HCT116 (cell line): ENCODE results near the gene SGIP1. TPM values are rescaled to one million over a fixed set of nuclear protein-coding genes. Genes with fewer than 3 reads are reported as not detected.

ENCODE experiments used
- ATAC-seq: fragments of 200-7000 bp; cut with Tn5 transposase; 2 replicates; pipeline ENCODE4 v1.9.1; 2020; ENCODE audit warnings: mild to moderate bottlenecking, moderate library complexity
- BruUV-seq: library from RNA; stranded (reverse); fragments of 400-500 nt; replicated peaks from 2 replicates; lab custom pipeline; 2021; lab: Mats Ljungman, UMichigan
- CTCF ChIA-PET: fragments of 300-600 bp; sonication (Branson Sonifier 250); formaldehyde crosslinking; loops from one replicate; lab custom pipeline; 2021; ENCODE audit warnings: antibody characterized with exemption; lab: Charles Lee
- POLR2A ChIA-PET: fragments of 300-600, 350-600 bp; sonication (Branson Sonifier 250); formaldehyde crosslinking; loops from one replicate; lab custom pipeline; 2021; ENCODE audit warnings: antibody characterized with exemption; lab: Charles Lee
- RAD21 ChIA-PET, 2 experiments: fragments of 300-600 bp; sonication (Branson Sonifier 250); formaldehyde crosslinking; loops; one replicate each; lab custom pipeline; 2023; ENCODE audit warnings: low total read pairs in 2 of 2; ENCODE audit not compliant: uncharacterized antibody in 2 of 2, unreplicated experiment in 2 of 2, low non-redundant PET in 1 of 2; lab: Charles Lee
- DNase-seq: peaks from one replicate; pipeline ENCODE4 v3.0.0-alpha.2; 2010; ENCODE audit warnings: low read depth, low spot score
- H2AFZ ChIP-seq: fragments of 200-600 bp; shearing (Covaris generic), sonication (generic); 2 replicates; pipeline ENCODE4 v1.6.1; 2017; ENCODE audit warnings: low read depth, mixed run types, mixed read lengths, antibody characterized with exemption, low read length; ENCODE audit not compliant: poor library complexity, severe bottlenecking
- H3K27ac ChIP-seq: 2 replicates; pipeline ENCODE4 v1.5.1; 2012; ENCODE audit warnings: low read depth, low read length
- H3K27me3 ChIP-seq: fragments of 200-600 bp; sonication (generic); 2 replicates; pipeline ENCODE4 v1.6.1; 2016; ENCODE audit warnings: mixed run types, low read length, mixed read lengths; ENCODE audit not compliant: insufficient read depth
- H3K36me3 ChIP-seq, 2 experiments: fragments of 200-500 bp in 1 of 2; fragments of 200-600 bp in 1 of 2; sonication (Bioruptor generic) in 1 of 2; sonication (generic) in 1 of 2; 2 replicates each; pipeline versions ENCODE4 v1.5.1 to v1.6.1; 2014 to 2016; ENCODE audit warnings: low read length in 2 of 2, inconsistent platforms in 1 of 2, mixed read lengths in 1 of 2, mixed run types in 1 of 2; ENCODE audit not compliant: insufficient read depth in 2 of 2, control insufficient read depth in 1 of 2
- H3K4me1 ChIP-seq, 2 experiments: fragments of 200-600 bp in 1 of 2; sonication (generic) in 1 of 2; 2 replicates each; pipeline versions ENCODE4 v1.5.1 to v1.6.1; 2012 to 2017; ENCODE audit warnings: low read length in 2 of 2, inconsistent platforms in 1 of 2, mild to moderate bottlenecking in 1 of 2, mixed read lengths in 1 of 2, mixed run types in 1 of 2, moderate library complexity in 1 of 2; ENCODE audit not compliant: insufficient read depth in 2 of 2, control insufficient read depth in 1 of 2
- H3K4me2 ChIP-seq: fragments of 200-600 bp; sonication (generic); 2 replicates; pipeline ENCODE4 v1.6.1; 2017; ENCODE audit warnings: mixed run types, low read length, mixed read lengths
- H3K4me3 ChIP-seq, 2 experiments: fragments of 200-600 bp in 1 of 2; sonication (generic) in 1 of 2; replicated peaks in 1 of 2; 2 replicates each; pipeline ENCODE4 v1.5.1; 2011 to 2016; ENCODE audit warnings: low read length in 2 of 2, control low read depth in 1 of 2, low read depth in 1 of 2, mild to moderate bottlenecking in 1 of 2, mixed read lengths in 1 of 2, mixed run types in 1 of 2
- H3K79me2 ChIP-seq: fragments of 200-600 bp; sonication (generic); 2 replicates; pipeline ENCODE4 v1.6.1; 2017; ENCODE audit warnings: mild to moderate bottlenecking, mixed run types, low read length, moderate library complexity, mixed read lengths; ENCODE audit not compliant: insufficient read depth
- H3K9ac ChIP-seq: fragments of 200-600 bp; sonication (generic); 2 replicates; pipeline ENCODE4 v1.6.1; 2016; ENCODE audit warnings: low read length, mixed read lengths
- H3K9me2 ChIP-seq: fragments of 200-600 bp; sonication (generic), shearing (Covaris generic); 2 replicates; pipeline ENCODE4 v1.6.1; 2017; ENCODE audit warnings: mixed run types, mild to moderate bottlenecking, moderate library complexity; ENCODE audit not compliant: insufficient read depth
- H3K9me3 ChIP-seq, 2 experiments: fragments of 200-500 bp in 1 of 2; fragments of 200-600 bp in 1 of 2; sonication (Bioruptor generic) in 1 of 2; sonication (generic) in 1 of 2; 2 replicates each; pipeline ENCODE4 v1.6.1; 2014 to 2017; ENCODE audit warnings: low read length in 2 of 2, mixed read lengths in 2 of 2, inconsistent platforms in 1 of 2, low read depth in 1 of 2, mild to moderate bottlenecking in 1 of 2, mixed run types in 1 of 2, moderate library complexity in 1 of 2; ENCODE audit not compliant: control insufficient read depth in 1 of 2, insufficient read depth in 1 of 2
- H4K20me1 ChIP-seq: fragments of 200-600 bp; sonication (generic), shearing (Covaris generic); 2 replicates; pipeline ENCODE4 v1.6.1; 2017; ENCODE audit warnings: mixed run types, mild to moderate bottlenecking, moderate library complexity; ENCODE audit not compliant: insufficient read depth
- CEBPB ChIP-seq: IDR thresholded peaks from 2 replicates; pipeline ENCODE4 v1.6.1; 2012; ENCODE audit warnings: low read depth
- CTCF ChIP-seq, 3 experiments: fragments of 200-600 bp in 1 of 3; sonication (generic) in 1 of 3; IDR thresholded peaks in 2 of 3; conservative IDR thresholded peaks in 1 of 3; 2 replicates each; pipeline ENCODE4 v1.5.1; 2012 to 2017; ENCODE audit warnings: low read depth in 2 of 3, low read length in 2 of 3, antibody characterized with exemption in 1 of 3, borderline replicate concordance in 1 of 3, control low read depth in 1 of 3, mild to moderate bottlenecking in 1 of 3, mixed read lengths in 1 of 3, mixed run types in 1 of 3, moderate library complexity in 1 of 3; ENCODE audit not compliant: insufficient read depth in 1 of 3
- ELF1 ChIP-seq: IDR thresholded peaks from 2 replicates; pipeline ENCODE4 v1.6.1; 2012; ENCODE audit warnings: low read depth, borderline replicate concordance
- EZH2 ChIP-seq: fragments of 200-600 bp; sonication (generic); IDR thresholded peaks from 2 replicates; pipeline ENCODE4 v1.6.1; 2017; ENCODE audit warnings: antibody characterized with exemption, mixed run types
- MAX ChIP-seq: IDR thresholded peaks from 2 replicates; pipeline ENCODE4 v1.6.1; 2012
- POLR2A ChIP-seq: IDR thresholded peaks from 2 replicates; pipeline ENCODE4 v1.7.0; 2011; ENCODE audit warnings: borderline replicate concordance; ENCODE audit not compliant: insufficient read depth, insufficient read length; ENCODE audit errors: extremely low read depth
- POLR2AphosphoS5 ChIP-seq: IDR thresholded peaks from 2 replicates; pipeline ENCODE4 v1.6.1; 2011; ENCODE audit warnings: mild to moderate bottlenecking, low read depth, low read length, moderate library complexity
- REST ChIP-seq: IDR thresholded peaks from 2 replicates; pipeline ENCODE4 v1.6.1; 2012; ENCODE audit warnings: low read depth
- SIN3A ChIP-seq: IDR thresholded peaks from 2 replicates; pipeline ENCODE4 v1.6.1; 2012; ENCODE audit warnings: low read depth
- SP1 ChIP-seq: IDR thresholded peaks from 2 replicates; pipeline ENCODE4 v1.6.1; 2012; ENCODE audit warnings: low read depth
- TCF7L2 ChIP-seq: IDR thresholded peaks from 2 replicates; pipeline ENCODE4 v1.7.0; 2011; ENCODE audit warnings: borderline replicate concordance, inconsistent platforms; ENCODE audit not compliant: insufficient read depth, insufficient read length; ENCODE audit errors: extremely low read depth
- ZBTB33 ChIP-seq: IDR thresholded peaks from 2 replicates; pipeline ENCODE4 v1.6.1; 2011; ENCODE audit warnings: mild to moderate bottlenecking, low read length, moderate library complexity; ENCODE audit not compliant: insufficient replicate concordance; ENCODE audit errors: extremely low read depth
- ZFX ChIP-seq: fragments of 450-650 bp; IDR thresholded peaks from 2 replicates; pipeline ENCODE4 v1.6.1; 2017
- intact Hi-C: fragments of 100-400 bp; cut with micrococcal nuclease; formaldehyde crosslinking; loops from 2 replicates; pipeline ENCODE4 v1.10.0; 2022
- total RNA-seq: library from RNA; stranded (reverse); gene quantifications from one replicate; pipeline ENCODE4 v1.2.1, GENCODE V29; 2021; ENCODE audit not compliant: unreplicated experiment

SGIP1 gene
- total RNA-seq, 1 experiment from 2014 or later, result 0.15 TPM

DNA sequence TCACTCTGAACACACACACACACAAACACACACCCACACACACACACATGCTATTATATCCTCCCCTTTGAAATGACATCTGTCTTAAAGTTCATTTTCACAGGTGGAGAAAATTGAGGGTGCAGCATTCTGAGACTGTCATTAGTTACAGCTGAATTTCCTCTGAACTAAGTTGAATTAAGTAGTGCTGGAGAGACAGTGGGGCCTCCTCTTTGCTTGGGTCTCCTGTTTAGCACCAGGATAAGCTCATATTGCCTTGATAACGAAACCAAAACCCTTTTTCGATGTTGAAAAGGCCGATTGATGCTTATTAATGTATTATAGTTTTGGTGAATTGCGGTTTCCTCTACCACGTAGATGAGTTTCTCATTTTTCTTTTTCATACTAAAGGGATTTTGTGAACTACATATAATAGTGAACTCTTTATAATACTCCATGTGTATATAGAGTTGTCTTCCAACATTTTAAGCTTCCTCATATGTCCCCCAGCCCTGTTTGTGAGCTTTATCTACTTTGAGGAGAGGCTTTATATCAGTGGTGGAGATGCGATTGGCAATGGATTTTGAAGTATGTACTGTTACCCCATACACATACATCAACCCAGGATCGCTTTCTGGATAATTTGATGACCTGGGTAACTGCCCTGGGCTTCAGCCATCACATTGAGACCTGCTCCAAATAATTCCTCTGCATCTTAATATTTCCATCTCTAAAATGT, 235.7 kb downstream of the SGIP1 start:
- Histone ChIP-seq H3K4me1 (0 out of 4 replicates have a peak, but pooled peaks cover 0 to 2% of the 10 kb centered on the region in 2 experiments), H3K27me3 (no peaks in the 10 kb centered on the region), H3K9me3 (no peaks in the 10 kb centered on the region), H3K36me3 (no peaks in the 10 kb centered on the region), H3K9me2 (no peaks in the 10 kb centered on the region), H2AFZ (no peak overlapping the region), H3K79me2 (no peaks in the 10 kb centered on the region), H3K4me2 (no peak overlapping the region), H3K9ac (no peak overlapping the region), H4K20me1 (no peaks in the 10 kb centered on the region), H3K27ac (no peak overlapping the region)
- ChIA-PET RAD21 (no interaction called here), CTCF (interaction anchor here (0.9 kb wide), 1 partner anchor 380 kb away, joined by 3 read pairs; no protein-coding TSS in a partner anchor), POLR2A (no interaction called here)
- DNase-seq (no peak), ATAC-seq (no peak)
- intact Hi-C loops, result no loop called here
- no peak for TF ChIP-seq POLR2AphosphoS5
- TF ChIP-seq SIN3A, result no peak
- no peak for TF ChIP-seq ELF1
- no peak for TF ChIP-seq EZH2
- no peak for TF ChIP-seq TCF7L2
- TF ChIP-seq ZBTB33, result no peak
- no peak for TF ChIP-seq ZFX
- no peak for TF ChIP-seq REST
- no peak for TF ChIP-seq SP1
- TF ChIP-seq MAX, result no peak
- TF ChIP-seq CTCF (IDR thresholded peaks at IDR 0.05 in 2 of 3, conservative IDR thresholded peaks at IDR 0.05 in 1 of 3; ENCODE audit: borderline replicate concordance in 1 of 3, insufficient read depth in 1 of 3, low read depth in 2 of 3, low read length in 2 of 3), result no peak
- no peak for TF ChIP-seq CEBPB
- no peak for TF ChIP-seq POLR2A
- TF ChIP-seq, all 23 proteins: peak for 0
- BruUV-seq, result no TSS peak
- H3K4me3 ChIP-seq, result no peak overlapping the region
